GM18870 (cell line): Measurements from ENCODE around the gene PTX3.

Experiments
- ATAC-seq: cut with Tn5 transposase; IDR thresholded peaks from one replicate; pipeline ENCODE4 v1.9.1; 2021; ENCODE audit warnings: moderate library complexity; ENCODE audit not compliant: unreplicated experiment

Gene PTX3

DNA sequence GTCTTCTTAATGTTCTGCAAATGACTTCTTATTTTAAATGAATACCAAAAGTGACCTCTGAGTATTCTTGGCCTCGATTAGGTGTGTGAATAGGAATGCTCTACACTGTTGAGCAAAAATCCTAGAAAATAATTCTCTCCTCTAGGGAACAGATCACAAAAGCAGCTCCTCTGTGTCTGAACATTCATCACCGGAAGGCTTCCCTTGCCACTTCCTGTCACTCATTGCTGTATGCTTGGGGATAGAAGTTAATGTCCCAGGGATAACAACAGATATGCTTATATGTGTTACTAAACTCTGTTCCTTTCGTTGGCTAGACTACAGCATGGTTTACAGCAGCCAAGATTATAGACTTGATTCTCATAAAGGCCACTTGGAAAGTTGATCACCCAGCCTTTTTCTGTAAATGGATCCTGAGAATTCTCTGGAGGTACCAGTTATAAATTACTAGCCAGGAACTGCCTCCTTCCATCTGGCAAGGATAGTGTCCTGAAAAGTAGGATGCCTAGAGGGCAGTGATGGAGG lies 16.0 kb upstream of the PTX3 start:
- ATAC-seq = no peak

- ATAC-seq = no peak
Measured at GRCh38 chr3:157423337-157423736, 13.3 kb upstream of the PTX3 start.

DNA sequence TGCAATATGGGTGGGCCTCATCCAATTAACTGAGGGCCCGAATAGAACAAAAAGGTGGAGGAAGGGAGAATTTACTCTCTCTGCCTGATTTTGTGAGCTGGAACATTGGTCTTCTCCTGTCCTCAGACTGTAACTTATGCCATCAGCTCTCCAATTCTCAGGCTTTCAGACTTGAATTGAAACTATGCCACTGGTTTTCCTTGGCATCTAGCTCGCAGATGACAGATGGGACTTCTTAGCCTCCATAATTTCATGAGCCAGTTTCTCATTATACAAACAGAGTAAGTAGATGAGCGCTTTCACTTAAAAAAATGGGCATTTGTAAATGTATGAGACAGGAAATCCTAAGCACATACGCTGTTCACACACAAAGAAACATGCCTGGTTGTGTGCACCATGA lies 8.7 kb upstream of the PTX3 start:
- ATAC-seq = no peak

DNA sequence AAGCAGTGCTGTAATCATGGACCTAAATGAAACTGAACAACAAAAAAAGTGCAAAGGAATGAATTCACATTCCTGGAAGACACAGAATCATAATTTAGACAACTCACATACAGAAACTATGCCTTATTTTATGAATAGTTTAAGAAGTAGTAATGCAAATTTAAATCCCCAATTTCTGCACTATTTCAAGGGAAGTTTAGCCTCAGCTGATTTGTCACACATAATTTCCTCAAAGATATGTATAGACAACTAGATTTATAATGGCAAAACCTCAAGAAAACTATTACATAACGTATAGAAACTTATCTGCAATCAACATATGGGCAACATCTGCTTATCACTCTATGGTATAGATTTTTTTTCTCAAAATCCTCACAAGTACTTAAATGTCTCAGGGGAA lies 7.8 kb upstream of the PTX3 start:
- ATAC-seq = no peak

DNA sequence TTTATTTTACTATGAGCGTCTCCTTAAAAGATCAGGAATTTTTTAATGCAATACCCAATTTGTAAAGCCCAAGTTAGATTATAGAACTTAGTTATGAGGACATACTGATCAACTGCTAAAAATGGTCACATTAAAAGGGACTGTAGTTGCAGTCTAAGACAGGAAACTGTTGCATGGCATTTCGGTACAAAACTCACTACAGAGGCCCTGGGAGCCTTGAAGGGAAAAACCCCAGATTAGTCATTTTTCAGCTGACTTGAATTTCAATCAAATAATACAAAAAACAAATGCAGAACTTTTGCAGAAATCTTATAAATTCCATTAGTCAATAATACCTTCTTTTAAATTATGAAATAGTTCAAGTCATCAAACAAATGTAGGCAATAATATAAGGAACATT lies 6.9 kb upstream of the PTX3 start:
- ATAC-seq = no peak

GRCh38 chr3:157438194-157438730 lies 1.6 kb downstream of the PTX3 start:
- no peak for ATAC-seq

- ATAC-seq = no peak
Measured at GRCh38 chr3:157441102-157441624, 4.5 kb downstream of the PTX3 start.

GRCh38 chr3:157442729-157443128 lies 6.1 kb downstream of the PTX3 start:
- no peak for ATAC-seq

DNA sequence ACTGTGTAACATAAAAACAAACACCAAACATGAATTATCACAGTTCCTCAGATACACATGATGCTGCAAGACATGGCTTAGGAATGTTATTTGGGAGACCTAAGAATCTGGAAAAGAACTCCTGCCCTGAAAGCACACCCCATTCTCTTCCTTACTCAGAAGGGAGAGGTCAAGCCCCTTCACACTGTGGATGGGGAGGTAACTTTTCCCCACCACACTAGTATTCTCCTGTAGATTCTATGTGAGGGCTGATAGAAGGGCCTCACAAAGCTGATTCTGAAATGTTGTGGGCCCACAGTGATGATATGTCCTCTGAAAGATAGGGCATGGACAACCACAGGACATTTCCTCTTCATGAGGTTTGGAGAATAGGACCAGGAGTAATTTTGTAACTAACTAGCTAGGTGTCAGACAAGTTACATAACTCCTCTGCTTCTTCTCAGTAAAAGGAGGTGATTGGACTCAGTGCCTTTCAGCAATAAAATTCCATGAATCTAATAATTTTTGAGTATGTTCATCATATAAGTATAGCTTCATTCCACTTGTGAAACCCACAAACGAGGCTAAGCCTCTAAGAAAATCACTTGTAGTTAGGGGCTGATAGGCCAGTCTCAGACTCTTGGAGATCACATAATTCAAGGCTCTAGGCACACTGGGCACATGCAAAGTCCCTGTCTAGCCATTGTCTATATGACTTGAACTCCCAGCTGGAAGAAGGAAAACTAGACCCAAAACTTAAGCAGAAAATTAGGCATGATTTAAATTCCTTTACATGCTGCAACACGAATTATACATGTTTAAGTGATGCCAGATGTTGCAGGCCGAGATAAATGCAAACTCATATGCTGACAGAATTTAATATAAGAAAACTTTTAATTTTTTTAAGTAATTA lies 7.5 kb downstream of the PTX3 start:
- no peak for ATAC-seq

DNA sequence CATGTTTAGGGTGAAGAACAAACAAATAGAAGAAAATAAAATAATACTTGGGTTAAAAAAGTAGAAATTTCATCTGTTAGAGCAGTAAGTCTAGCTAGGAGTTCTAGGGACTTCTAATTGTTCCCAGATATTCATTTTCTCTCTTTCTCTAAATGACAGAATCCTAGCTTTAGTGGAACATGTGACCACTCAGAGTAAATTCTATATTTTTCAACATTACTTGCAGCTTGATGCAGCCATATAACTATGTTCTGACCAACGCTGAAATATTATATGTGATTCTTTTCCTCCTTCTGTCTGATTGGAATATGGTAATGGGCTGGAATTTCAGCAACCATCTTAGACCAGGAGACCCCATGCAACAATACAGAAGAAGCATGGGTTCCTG lies 8.1 kb downstream of the PTX3 start:
- ATAC-seq = no peak

- ATAC-seq = no peak
Measured at GRCh38 chr3:157445857-157446256, 9.2 kb downstream of the PTX3 start.

DNA sequence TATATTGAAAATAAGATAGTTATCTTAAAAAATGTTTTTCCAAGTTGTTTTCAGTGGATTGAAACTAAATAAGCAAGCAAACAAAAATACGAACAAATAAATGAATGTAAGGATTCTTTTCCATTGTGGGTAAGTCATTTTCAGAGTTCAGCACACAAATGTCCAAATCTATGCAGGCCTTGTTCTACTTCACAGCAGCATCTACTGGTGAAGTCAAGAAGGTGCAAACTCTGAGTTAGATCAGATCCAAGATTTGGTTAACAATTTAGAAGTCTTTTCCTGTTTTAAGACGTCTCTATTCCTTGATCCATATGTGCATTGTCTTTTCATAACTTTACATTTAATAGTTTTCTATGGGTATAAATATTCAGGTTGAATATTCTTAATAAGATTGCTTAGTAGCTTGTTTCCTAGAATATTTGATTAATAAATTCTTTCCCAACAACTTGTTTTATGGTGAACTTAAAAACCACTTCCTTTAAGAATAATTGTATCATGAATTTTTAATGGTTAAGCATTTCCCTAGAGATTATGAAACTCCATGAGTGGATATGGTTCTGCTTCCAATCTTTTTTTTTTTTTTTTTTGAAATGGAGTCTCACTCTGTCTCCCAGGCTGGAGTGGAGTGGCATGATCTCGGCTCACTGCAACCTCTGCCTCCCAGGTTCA lies 10.5 kb downstream of the PTX3 start:
- ATAC-seq = no peak

GRCh38 chr3:157452097-157452496 lies 15.4 kb downstream of the PTX3 start:
- no peak for ATAC-seq

GRCh38 chr3:157453824-157454223 lies 17.2 kb downstream of the PTX3 start:
- ATAC-seq = no peak

DNA sequence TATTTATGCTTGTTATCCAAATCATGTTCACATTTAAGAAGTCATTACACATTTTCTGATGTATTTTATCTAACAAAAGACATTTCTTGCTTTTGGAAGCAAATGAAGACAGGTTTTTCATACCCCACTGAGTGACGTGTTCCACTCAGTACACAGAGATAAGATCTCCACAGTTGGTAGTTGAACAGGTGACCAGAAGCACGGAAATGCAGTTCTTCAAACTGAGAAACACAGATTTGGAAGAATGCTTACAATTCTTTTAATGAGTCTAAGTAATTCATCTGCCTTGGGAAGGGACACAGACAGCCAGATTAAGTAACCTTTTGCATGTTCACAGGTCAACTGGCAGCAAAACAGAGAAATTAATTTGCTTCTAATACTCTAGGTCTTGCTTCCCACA lies 23.1 kb downstream of the PTX3 start:
- ATAC-seq = no peak

- no peak for ATAC-seq
Measured at GRCh38 chr3:157460253-157460652, 23.6 kb downstream of the PTX3 start.

DNA sequence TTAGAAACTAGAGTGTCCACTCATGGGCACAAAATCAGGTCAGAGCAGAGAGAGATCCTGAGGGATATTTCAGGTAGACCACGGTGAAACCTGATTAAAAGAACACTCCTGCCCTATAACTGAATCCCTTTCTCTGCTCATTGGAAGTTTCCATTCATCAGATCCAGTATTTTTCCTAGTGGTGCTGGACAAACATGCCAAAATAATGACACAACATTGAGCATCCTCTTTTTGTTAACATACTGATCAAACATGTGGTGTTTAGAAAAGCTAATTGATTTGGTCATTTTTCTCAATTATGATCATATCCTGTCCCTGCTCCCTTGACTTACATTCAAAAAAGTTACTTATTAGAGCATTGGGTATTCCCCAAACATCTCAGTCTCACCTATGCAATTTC lies 27.2 kb downstream of the PTX3 start:
- ATAC-seq = no peak

- ATAC-seq = no peak
Measured at GRCh38 chr3:157464321-157464720, 27.7 kb downstream of the PTX3 start.

- ATAC-seq = no peak
Measured at GRCh38 chr3:157465741-157466140, 29.1 kb downstream of the PTX3 start.

DNA sequence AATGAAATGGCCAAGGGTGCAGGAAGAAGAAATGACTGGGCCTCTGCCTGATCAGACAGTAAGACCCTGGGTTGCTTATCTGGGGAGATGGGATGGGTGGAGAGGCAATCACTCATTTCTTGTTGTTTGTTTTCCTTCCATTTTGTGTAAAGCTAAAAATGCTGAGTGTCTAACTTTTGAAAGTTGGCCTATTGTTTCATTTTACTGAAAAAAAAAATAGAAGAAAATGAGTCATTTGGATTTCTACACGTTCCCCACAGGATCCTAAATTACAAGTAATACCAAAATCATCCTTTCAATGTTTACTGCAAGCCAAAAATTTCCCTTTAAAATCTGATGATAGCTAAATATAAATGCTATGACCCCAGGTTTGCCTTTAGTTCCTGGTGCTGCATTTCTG lies 30.6 kb downstream of the PTX3 start:
- ATAC-seq = no peak

DNA sequence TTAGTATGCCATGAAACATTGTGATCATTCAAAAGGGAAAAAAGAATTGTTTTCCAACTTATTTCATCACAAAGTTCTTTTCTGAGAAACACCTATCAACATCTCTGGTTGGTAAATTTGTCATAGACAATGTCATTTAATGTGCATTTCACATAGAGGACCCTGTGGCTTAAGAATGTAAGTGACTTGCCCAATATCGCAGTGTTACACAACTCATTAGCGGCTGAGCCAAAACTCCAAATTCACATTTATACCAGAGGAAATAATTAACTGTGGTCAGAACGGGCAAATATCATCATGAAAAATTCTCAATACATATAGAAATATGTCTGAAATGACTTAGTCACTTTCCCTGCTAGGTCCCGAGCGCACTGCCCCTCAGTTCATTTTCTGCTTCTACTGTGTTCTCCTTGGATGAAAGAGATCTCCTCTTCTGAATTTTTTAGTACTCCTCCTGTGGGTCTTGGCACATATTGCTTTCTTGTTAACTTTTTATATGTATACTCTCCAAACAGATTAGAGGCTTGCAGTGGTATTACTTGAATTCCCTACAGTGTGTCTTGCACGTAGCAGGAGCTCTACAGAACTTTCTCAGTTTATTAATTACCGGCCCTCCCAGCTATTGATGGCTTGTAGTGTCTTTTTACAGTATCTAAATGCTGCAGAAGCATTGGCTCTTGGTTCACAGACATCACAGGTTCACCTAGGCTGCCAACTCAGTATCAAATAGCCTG lies 33.1 kb downstream of the PTX3 start:
- ATAC-seq = no peak
